HEK293 (cell line): ENCODE measurements around the gene PRR16.

Experiments used
- CTCF ChIA-PET: fragments of 350-600 bp; formaldehyde crosslinking; extraction: SDS; loops from one replicate; lab custom pipeline; 2021; ENCODE audit warnings: antibody characterized with exemption; lab: Yijun Ruan, JAX
- POLR2A ChIA-PET: fragments of 300-600 bp; formaldehyde crosslinking; extraction: SDS; loops from one replicate; lab custom pipeline; 2020; ENCODE audit warnings: antibody characterized with exemption, inconsistent platforms; lab: Yijun Ruan, JAX
- H3K27ac ChIP-seq: fragments of 200-500 bp; sonication (Bioruptor generic); 2 replicates; pipeline ENCODE4 v1.5.1; 2014; ENCODE audit warnings: low read depth, low read length, control low read depth, inconsistent platforms; ENCODE audit errors: extremely low read depth
- H3K36me3 ChIP-seq, 2 experiments: fragments of 200-500 bp in 1 of 2; sonication (Bioruptor generic) in 1 of 2; 1 replicate in 1 of 2; 2 replicates in 1 of 2; pipeline ENCODE4 v1.5.1; 2014 to 2017; ENCODE audit warnings: inconsistent platforms in 2 of 2, low read length in 2 of 2; ENCODE audit not compliant: control insufficient read depth in 2 of 2, insufficient read depth in 1 of 2
- H3K4me1 ChIP-seq: fragments of 200-500 bp; sonication (Bioruptor generic); 2 replicates; pipeline ENCODE4 v1.5.1; 2014; ENCODE audit warnings: mild to moderate bottlenecking, low read length, inconsistent platforms; ENCODE audit not compliant: control insufficient read depth, insufficient read depth
- H3K4me3 ChIP-seq: 2 replicates; pipeline ENCODE4 v1.5.1; 2011; ENCODE audit warnings: low read depth, mild to moderate bottlenecking, control low read depth, low read length, moderate library complexity
- H3K9me3 ChIP-seq: fragments of 200-500 bp; sonication (Bioruptor generic); 2 replicates; pipeline ENCODE4 v1.5.1; 2014; ENCODE audit warnings: low read depth, low read length, inconsistent platforms; ENCODE audit not compliant: control insufficient read depth, insufficient read depth
- BCL11B ChIP-seq: fragments of 450-650 bp; formaldehyde crosslinking; IDR thresholded peaks from 2 replicates; pipeline ENCODE4 v1.5.1; 2016; ENCODE audit warnings: low read depth, missing biosample characterization, missing genetic modification characterization
- ELK4 ChIP-seq: IDR thresholded peaks from 2 replicates; pipeline ENCODE4 v1.6.1; 2011; ENCODE audit warnings: mild to moderate bottlenecking, low read depth, low read length, borderline replicate concordance
- MZF1 ChIP-seq: fragments of 450-650 bp; formaldehyde crosslinking; IDR thresholded peaks from 2 replicates; pipeline ENCODE4 v1.5.1; 2017; ENCODE audit warnings: missing biosample characterization, missing genetic modification characterization, borderline replicate concordance
- TRIM28 ChIP-seq: IDR thresholded peaks from 2 replicates; pipeline ENCODE4 v1.6.1; 2011; ENCODE audit warnings: low read length, control low read depth, borderline replicate concordance
- ZFP37 ChIP-seq: fragments of 450-650 bp; formaldehyde crosslinking; IDR thresholded peaks from 2 replicates; pipeline ENCODE4 v1.5.1; 2016; ENCODE audit warnings: missing biosample characterization, missing genetic modification characterization
- ZNF274 ChIP-seq, 2 experiments: fragments of 200-500 bp in 1 of 2; fragments of 450-650 bp in 1 of 2; sonication (Bioruptor generic) in 1 of 2; formaldehyde crosslinking in 1 of 2; IDR thresholded peaks; 2 replicates each; pipeline versions ENCODE4 v1.5.1 to v1.6.1; 2014 to 2016; ENCODE audit warnings: borderline replicate concordance in 1 of 2, inconsistent platforms in 1 of 2, low read length in 1 of 2, missing biosample characterization in 1 of 2, missing genetic modification characterization in 1 of 2
- ZNF426 ChIP-seq: fragments of 450-650 bp; formaldehyde crosslinking; IDR thresholded peaks from 2 replicates; pipeline ENCODE4 v1.5.1; 2017; ENCODE audit warnings: missing biosample characterization, missing genetic modification characterization, mild to moderate bottlenecking, inconsistent platforms, moderate library complexity
- ZNF518A ChIP-seq: fragments of 450-650 bp; formaldehyde crosslinking; conservative IDR thresholded peaks from 2 replicates; pipeline ENCODE4 v1.5.1; 2016; ENCODE audit warnings: low read depth, missing biosample characterization, missing genetic modification characterization
- ZNF521 ChIP-seq: fragments of 450-650 bp; formaldehyde crosslinking; IDR thresholded peaks from 2 replicates; pipeline ENCODE4 v1.5.1; 2017; ENCODE audit warnings: missing biosample characterization, mild to moderate bottlenecking, missing genetic modification characterization
- ZNF692 ChIP-seq: fragments of 450-650 bp; formaldehyde crosslinking; IDR thresholded peaks from 2 replicates; pipeline ENCODE4 v1.5.1; 2016; ENCODE audit warnings: missing biosample characterization, missing genetic modification characterization
- ZNF747 ChIP-seq: fragments of 450-650 bp; formaldehyde crosslinking; IDR thresholded peaks from 2 replicates; pipeline ENCODE4 v1.5.1; 2016; ENCODE audit warnings: missing biosample characterization, missing genetic modification characterization
- ZNF768 ChIP-seq: fragments of 450-650 bp; formaldehyde crosslinking; IDR thresholded peaks from 2 replicates; pipeline ENCODE4 v1.5.1; 2018; ENCODE audit warnings: missing biosample characterization, mild to moderate bottlenecking, missing genetic modification characterization
- ZNF777 ChIP-seq: fragments of 450-650 bp; formaldehyde crosslinking; IDR thresholded peaks from 2 replicates; pipeline ENCODE4 v1.5.1; 2017; ENCODE audit warnings: missing biosample characterization, missing genetic modification characterization, borderline replicate concordance
- TF ChIP-seq, protein P1 (sequence below): fragments of 450-650 bp; formaldehyde crosslinking; IDR thresholded peaks from 2 replicates; pipeline ENCODE4 v1.5.1; 2016; ENCODE audit warnings: missing biosample characterization, missing genetic modification characterization
- TF ChIP-seq, protein P2 (sequence below): fragments of 450-650 bp; formaldehyde crosslinking; IDR thresholded peaks from 2 replicates; pipeline ENCODE4 v1.5.1; 2016; ENCODE audit warnings: missing biosample characterization, missing genetic modification characterization
- TF ChIP-seq, protein P3 (sequence below): fragments of 450-650 bp; formaldehyde crosslinking; IDR thresholded peaks from 2 replicates; pipeline ENCODE4 v1.5.1; 2016; ENCODE audit warnings: missing biosample characterization, missing genetic modification characterization
- TF ChIP-seq, protein P4 (sequence below): fragments of 450-650 bp; formaldehyde crosslinking; IDR thresholded peaks from 2 replicates; pipeline ENCODE4 v1.5.1; 2017; ENCODE audit warnings: missing biosample characterization, missing genetic modification characterization

Gene PRR16

GRCh38 chr5:120466341-120467006 lies 2.4 kb downstream of the PRR16 start (continued):
- no peak for TF ChIP-seq ZNF274 (IDR thresholded peaks at IDR 0.05; ENCODE audit: low read length)
- TF ChIP-seq ZNF274 (tag by site-specific recombination; IDR thresholded peaks at IDR 0.05; ENCODE audit: borderline replicate concordance) = no peak
- no peak for TF ChIP-seq ZNF777 (tag by site-specific recombination)
- no peak for TF ChIP-seq MZF1

DNA sequence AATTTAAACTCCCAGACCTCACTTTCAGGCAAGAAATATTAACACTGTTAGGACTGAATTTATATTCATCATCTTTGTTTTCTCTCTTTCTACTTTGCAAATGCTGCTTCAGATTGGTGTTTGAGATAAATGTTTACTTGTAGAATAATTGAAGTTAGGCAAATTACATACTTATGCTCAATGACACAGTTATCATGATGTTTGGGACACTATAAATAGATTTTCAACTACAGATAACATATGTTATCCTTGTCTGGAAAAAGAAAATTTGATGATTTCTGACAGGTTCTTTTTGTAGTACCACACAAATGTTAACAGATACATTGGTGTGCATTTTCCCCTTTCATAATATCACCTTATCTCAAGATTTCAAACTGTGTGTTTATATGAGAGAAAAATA lies 7.9 kb downstream of the PRR16 start:
- Histone ChIP-seq H3K4me3 (no peak overlapping the region), H3K9me3 (no peaks in the 10 kb centered on the region), H3K36me3 (no peaks in the 10 kb centered on the region), H3K27ac (no peak overlapping the region), H3K4me1 (no peaks in the 10 kb centered on the region)
- ChIA-PET CTCF (no interaction called here), POLR2A (no interaction called here)
- TF ChIP-seq, protein P1, sequence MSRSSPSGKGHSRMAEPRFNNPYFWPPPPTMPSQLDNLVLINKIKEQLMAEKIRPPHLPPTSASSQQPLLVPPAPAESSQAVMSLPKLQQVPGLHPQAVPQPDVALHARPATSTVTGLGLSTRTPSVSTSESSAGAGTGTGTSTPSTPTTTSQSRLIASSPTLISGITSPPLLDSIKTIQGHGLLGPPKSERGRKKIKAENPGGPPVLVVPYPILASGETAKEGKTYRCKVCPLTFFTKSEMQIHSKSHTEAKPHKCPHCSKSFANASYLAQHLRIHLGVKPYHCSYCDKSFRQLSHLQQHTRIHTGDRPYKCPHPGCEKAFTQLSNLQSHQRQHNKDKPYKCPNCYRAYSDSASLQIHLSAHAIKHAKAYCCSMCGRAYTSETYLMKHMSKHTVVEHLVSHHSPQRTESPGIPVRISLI (tag by site-specific recombination) = no peak
- TF ChIP-seq ZNF518A (tag by site-specific recombination) (no peak), ZNF692 (no peak), ZNF768 (tag by site-specific recombination) (no peak), BCL11B (tag by site-specific recombination) (no peak), ZNF521 (no peak), ELK4 (no peak), ZFP37 (tag by site-specific recombination) (no peak), ZNF426 (tag by site-specific recombination) (no peak), ZNF747 (no peak), TRIM28 (no peak)
- TF ChIP-seq, protein P2, sequence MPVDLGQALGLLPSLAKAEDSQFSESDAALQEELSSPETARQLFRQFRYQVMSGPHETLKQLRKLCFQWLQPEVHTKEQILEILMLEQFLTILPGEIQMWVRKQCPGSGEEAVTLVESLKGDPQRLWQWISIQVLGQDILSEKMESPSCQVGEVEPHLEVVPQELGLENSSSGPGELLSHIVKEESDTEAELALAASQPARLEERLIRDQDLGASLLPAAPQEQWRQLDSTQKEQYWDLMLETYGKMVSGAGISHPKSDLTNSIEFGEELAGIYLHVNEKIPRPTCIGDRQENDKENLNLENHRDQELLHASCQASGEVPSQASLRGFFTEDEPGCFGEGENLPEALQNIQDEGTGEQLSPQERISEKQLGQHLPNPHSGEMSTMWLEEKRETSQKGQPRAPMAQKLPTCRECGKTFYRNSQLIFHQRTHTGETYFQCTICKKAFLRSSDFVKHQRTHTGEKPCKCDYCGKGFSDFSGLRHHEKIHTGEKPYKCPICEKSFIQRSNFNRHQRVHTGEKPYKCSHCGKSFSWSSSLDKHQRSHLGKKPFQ (tag by site-specific recombination) = no peak
- TF ChIP-seq, protein P3, sequence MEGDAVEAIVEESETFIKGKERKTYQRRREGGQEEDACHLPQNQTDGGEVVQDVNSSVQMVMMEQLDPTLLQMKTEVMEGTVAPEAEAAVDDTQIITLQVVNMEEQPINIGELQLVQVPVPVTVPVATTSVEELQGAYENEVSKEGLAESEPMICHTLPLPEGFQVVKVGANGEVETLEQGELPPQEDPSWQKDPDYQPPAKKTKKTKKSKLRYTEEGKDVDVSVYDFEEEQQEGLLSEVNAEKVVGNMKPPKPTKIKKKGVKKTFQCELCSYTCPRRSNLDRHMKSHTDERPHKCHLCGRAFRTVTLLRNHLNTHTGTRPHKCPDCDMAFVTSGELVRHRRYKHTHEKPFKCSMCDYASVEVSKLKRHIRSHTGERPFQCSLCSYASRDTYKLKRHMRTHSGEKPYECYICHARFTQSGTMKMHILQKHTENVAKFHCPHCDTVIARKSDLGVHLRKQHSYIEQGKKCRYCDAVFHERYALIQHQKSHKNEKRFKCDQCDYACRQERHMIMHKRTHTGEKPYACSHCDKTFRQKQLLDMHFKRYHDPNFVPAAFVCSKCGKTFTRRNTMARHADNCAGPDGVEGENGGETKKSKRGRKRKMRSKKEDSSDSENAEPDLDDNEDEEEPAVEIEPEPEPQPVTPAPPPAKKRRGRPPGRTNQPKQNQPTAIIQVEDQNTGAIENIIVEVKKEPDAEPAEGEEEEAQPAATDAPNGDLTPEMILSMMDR (tag by site-specific recombination) = no peak
- TF ChIP-seq, protein P4, sequence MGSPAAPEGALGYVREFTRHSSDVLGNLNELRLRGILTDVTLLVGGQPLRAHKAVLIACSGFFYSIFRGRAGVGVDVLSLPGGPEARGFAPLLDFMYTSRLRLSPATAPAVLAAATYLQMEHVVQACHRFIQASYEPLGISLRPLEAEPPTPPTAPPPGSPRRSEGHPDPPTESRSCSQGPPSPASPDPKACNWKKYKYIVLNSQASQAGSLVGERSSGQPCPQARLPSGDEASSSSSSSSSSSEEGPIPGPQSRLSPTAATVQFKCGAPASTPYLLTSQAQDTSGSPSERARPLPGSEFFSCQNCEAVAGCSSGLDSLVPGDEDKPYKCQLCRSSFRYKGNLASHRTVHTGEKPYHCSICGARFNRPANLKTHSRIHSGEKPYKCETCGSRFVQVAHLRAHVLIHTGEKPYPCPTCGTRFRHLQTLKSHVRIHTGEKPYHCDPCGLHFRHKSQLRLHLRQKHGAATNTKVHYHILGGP (tag by site-specific recombination) = no peak
